Activated CD4-positive, CD25-positive, alpha-beta regulatory T cell treated with anti-CD3 and anti-CD28 coated beads, Interleukin-2, amount 50 U/mL, for 16 hours (primary cell): Measurements from ENCODE around the gene HMGCL.
"Not testable (repeated sequence)": the region's sequence is repeated elsewhere in the genome, so short reads cannot be mapped to it uniquely, and the experiment has no call there.

Experiments used
- DNase-seq: peaks from one replicate; pipeline ENCODE4 v3.0.0-alpha.2; 2020; ENCODE audit warnings: low read depth, low spot score

Gene HMGCL

DNA sequence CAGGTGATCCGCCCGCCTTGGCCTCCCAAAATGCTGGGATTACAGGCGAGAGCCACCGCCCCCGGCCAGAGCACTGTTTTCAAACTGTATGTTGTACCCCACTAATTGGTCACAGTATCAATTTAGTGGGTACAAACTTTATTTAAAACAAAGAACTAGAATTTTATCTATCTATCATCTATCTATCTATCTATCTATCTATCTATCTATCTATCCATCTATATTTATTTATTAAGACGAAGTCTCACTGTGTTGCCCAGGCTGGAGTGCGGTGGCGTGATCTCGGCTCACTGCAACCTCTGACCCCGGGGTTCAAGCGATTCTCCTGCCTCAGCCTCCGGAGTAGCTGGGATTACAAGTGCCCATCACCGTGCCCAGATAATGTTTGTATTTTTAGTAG is 1.4 kb upstream of the HMGCL start:
- not testable (repeated sequence) for DNase-seq

- no peak for DNase-seq
These were observed 713 bp upstream of the HMGCL start for GRCh38 chr1:23825762-23826522.

DNA sequence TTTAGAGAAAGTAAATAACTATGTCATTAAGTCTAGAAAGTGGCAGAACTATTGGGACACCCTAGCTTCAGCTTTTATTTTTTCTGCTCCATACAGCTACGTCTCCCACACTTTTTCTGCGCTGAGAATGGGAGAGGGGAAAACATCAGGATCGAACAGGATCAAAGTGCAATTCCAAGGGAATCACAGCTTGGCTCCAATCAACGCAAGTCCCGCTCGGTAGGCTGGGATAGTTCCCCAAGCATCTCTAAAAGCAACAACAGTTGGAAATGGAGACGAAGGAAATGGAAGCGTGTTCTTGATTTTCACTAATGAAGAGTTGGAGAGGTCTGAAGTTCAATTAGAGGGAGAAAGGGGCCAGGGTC is 536 bp downstream of the HMGCL start:
- no peak for DNase-seq

- DNase-seq, result no peak
These were observed 1.5 kb downstream of the HMGCL start for GRCh38 chr1:23823767-23824166.

DNA sequence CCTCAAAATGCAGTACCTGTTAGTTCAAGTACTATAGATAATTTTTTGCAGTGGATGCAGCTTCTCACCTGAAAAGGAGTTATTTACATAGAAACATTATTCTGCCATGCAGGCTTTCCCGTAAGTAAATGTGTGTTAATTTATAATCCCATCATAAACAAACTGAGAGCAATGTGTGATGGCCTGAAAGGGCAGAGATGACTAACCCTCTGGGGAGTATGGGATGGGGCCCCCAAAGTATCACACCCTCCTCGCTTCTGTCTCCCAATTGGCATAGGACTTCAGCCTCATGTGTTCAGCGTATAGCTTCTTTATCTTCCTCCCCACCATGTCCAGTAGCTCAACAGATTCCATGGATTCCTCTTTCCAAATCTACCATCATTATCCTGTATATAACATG is 7.6 kb downstream of the HMGCL start:
- no peak for DNase-seq

DNA sequence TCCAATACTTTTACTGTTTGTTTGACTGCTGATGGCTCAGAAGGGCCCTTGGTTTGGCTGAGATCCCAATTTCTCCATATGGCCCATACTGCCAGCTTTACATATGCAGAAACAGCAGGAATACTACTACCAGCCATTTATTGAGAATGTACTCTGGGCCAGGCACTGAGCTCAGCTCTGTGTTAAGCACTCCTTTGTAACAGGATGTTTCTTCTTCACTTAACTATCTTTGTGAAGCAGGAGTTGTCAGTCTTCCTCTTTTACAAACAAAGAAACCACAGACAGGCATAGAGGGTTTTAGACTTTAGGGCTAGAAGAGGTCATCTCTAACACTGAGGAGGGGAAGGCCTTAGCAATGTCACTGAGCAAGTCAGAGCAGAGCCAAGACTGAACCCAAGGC is 8.3 kb downstream of the HMGCL start:
- no peak for DNase-seq

DNA sequence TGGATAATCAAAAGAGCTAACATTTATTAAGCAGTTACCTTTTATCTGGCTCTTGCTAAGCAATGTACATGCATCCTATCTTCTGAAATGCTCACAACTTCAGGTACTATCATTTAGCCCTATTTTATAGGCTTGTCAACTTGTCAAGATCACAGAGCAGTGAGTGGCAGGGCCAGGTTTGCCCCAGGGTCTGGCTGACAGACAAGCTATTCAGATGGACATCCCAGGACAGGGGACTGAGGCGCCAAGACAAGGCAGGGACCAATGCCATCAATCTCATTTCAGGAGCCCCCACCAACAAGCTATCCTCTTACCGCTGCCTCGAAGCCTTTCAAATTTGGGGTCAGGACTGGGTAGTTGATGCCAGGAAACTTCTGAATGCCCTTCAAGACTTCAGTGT is 8.9 kb downstream of the HMGCL start:
- DNase-seq, result no peak

DNA sequence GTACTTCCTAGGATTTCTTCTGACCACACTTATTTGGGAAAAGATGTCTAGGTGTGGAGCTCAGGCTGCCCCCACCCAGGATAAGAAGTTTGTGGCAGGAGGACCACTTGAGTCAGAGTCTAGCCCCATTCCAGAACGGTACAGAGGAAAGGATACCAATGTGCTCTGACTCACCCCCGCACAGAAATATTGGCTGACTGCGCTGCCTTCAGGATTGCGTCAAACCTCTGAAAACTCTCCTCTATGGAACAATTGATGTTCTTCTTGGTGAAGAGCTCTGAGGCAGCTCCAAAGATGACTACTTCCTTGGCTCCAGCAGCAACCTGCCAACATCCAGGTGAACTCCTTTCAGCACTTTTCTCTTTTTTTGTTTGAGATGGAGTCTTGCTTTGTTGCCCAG is 11.2 kb downstream of the HMGCL start:
- no peak for DNase-seq

GRCh38 chr1:23810818-23811540 is 14.2 kb downstream of the HMGCL start:
- no peak for DNase-seq

- peak; percentile 55 for DNase-seq
These were observed 15.5 kb downstream of the HMGCL start for GRCh38 chr1:23809751-23810171.

GRCh38 chr1:23807453-23807852 is 17.8 kb downstream of the HMGCL start:
- no peak for DNase-seq

- DNase-seq, result no peak
These were observed 18.9 kb downstream of the HMGCL start for GRCh38 chr1:23806280-23806679.

DNA sequence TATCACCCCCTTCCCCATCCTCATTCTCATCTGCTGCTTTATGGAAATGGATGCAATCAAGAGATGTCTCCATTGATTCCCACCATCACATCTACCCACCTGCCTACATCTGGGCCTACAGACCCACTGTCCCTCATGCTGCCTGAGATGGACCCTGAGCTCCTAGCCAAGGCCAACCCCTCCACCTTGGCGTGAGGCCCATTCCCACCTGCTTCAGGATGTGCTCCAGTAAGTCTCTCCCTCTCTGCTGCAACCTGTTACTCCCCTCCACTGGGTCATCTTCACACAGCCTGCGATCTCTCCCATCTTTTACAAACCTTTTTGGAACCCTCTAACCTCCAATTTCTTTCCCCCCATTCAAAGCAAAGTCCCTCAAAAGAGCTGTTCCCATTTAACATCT is 20.2 kb downstream of the HMGCL start:
- no peak for DNase-seq

GRCh38 chr1:23804183-23804835 is 20.9 kb downstream of the HMGCL start:
- DNase-seq, result no peak

DNA sequence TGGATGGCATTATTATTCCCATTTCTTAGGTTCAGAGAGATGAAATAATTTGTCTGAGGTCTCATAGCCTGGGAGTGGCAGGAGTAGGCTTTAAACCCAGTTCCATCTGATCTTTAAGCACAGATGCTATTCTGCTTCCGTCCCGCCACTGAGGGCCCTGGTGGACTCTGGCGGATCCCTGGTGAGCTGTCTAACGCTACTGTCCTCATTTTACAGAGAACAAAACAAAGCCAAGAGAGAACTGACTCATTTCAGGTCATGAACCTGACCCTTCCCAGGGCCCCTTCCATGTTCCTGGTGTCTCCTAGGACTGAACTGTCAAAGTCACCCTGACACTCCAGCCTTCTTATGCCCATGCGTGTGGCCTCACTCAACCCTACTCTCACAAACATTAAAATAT is 21.6 kb downstream of the HMGCL start:
- DNase-seq, result no peak

GRCh38 chr1:23802809-23803342 is 22.4 kb downstream of the HMGCL start:
- not testable (repeated sequence) for DNase-seq

DNA sequence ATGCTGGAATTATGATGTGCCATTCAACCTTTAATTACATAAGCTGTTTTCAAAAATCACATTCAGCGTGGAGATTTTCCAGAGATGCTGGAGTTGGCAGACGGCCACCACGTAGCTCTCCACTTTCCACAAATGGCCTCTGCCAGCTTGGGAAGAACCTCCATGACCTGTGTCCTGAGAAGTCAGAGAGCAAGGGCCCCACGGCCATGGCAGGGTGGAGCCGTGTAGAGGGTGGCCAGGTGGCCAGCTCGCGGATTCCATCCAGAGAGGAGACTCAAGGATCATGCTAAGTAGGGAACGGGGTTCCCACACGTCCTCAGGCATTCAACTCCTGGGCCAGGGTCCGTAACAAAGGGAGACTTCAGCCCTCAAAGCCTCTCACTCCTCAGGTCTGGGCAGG is 23.4 kb downstream of the HMGCL start:
- DNase-seq, result no peak

GRCh38 chr1:23801338-23801748 is 23.9 kb downstream of the HMGCL start:
- DNase-seq, result no peak

- DNase-seq, result peak; percentile 96
These were observed 24.6 kb downstream of the HMGCL start, which contains the start of gene GALE for GRCh38 chr1:23800400-23801337. Gene GALE (minus strand): TSS chr1:23800754. CDS start chr1:23799007, 1,747 bp downstream.

DNA sequence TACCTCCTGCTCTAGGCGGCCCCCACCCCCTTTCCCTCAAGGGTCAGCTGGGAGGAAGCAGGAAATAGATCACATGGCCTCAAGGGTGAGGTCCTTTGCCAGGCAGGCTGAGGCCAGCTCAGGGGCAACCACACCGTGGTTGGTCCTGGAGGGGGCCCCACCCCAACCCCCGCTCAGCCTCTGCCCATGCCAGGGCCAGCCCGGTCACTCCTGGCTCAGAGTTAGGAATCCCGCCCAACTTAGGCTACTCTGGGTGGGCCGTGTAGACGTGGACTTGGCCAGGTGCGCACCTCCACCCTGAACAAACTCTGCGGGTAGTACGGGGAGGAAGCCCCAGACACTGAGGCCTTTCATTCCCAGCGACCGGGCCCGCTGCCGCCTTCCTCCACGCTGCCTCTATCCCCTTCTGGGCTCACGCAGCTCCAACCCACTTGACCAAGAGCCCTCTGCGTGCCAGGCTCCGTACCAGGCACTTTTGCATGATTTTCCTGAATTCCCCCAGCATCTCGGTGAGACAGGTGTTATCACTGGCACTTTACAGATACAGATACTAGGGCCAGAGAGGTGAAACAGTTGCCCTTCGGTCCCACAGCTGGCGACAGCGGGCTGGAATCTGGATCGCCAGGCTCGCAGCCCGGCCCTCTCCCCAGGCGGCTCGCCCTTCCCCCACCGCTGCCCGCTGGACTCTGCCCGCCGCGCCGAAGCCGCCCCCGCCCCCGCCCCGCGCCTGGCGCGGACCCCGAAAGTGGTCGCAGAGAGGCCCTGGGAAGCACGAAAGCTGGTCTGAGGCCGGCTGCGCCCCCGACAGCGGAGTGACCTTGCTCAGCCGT is 25.4 kb downstream of the HMGCL start:
- no peak for DNase-seq

GRCh38 chr1:23799255-23799569 is 26.0 kb downstream of the HMGCL start:
- no peak for DNase-seq
